Fibroblast of lung (primary cell): ENCODE data around the gene FGF14.

Source experiments
- CTCF ChIP-seq, 2 donors: IDR thresholded peaks in 1 of 2; conservative IDR thresholded peaks in 1 of 2; 1 replicate in 1 of 2; 2 replicates in 1 of 2; pipeline ENCODE4 v1.5.1; 2011 to 2012; ENCODE audit warnings: low read length in 2 of 2, control low read depth in 1 of 2, inconsistent platforms in 1 of 2, low read depth in 1 of 2, mild to moderate bottlenecking in 1 of 2
- EZH2 ChIP-seq: IDR thresholded peaks from 2 replicates; pipeline ENCODE4 v1.5.1; 2012; ENCODE audit warnings: low read length, control low read depth, mild to moderate bottlenecking; ENCODE audit errors: missing control alignments

- no peak for TF ChIP-seq CTCF (conservative IDR thresholded peaks at IDR 0.05 in 1 of 2, IDR thresholded peaks at IDR 0.05 in 1 of 2; ENCODE audit: low read depth in 1 of 2, low read length in 2 of 2)
- no peak for TF ChIP-seq EZH2
Measured at GRCh38 chr13:102147353-102147752, 254.5 kb downstream of the FGF14 start.
